Activated T-helper 1 cell treated with anti-CD3 and anti-CD28 coated beads, Interleukin-12 subunit alpha, Interleukin-12 subunit beta, Interleukin-2, Interleukin-4 antibody, amounts not matched to agents 30 ng/mL and 10 ng/mL and 1 ng/mL, durations not matched to agents 14 hours and 24 hours and 36 hours (primary cell): ENCODE results near the gene STAB2. TPM values are rescaled to one million over a fixed set of nuclear protein-coding genes. Genes with fewer than 3 reads are reported as not detected.

Source experiments
- DNase-seq: peaks from one replicate; pipeline ENCODE4 v3.0.0; 2021; ENCODE audit warnings: low spot score
- H3K27ac Mint-ChIP-seq: one replicate; pipeline ENCODE4 v1.8.0; 2021; ENCODE audit warnings: mild to moderate bottlenecking, mixed read lengths
- H3K27me3 Mint-ChIP-seq: one replicate; pipeline ENCODE4 v1.8.0; 2022; ENCODE audit warnings: mild to moderate bottlenecking, moderate library complexity, mixed read lengths; ENCODE audit not compliant: insufficient read depth
- H3K36me3 Mint-ChIP-seq: one replicate; pipeline ENCODE4 v1.8.0; 2021; ENCODE audit warnings: low read depth, mixed read lengths
- H3K4me1 Mint-ChIP-seq: one replicate; pipeline ENCODE4 v1.8.0; 2021; ENCODE audit warnings: low read depth, mixed read lengths
- H3K4me3 Mint-ChIP-seq: one replicate; pipeline ENCODE4 v1.8.0; 2021; ENCODE audit warnings: mild to moderate bottlenecking, moderate library complexity, mixed read lengths
- H3K9me3 Mint-ChIP-seq: one replicate; pipeline ENCODE4 v1.8.0; 2021; ENCODE audit warnings: mixed read lengths
- intact Hi-C: fragments of 100-400 bp; cut with micrococcal nuclease; formaldehyde crosslinking; loops from one replicate; pipeline ENCODE4 v1.15.1; 2024
- total RNA-seq: library from RNA; stranded (reverse); gene quantifications from 2 replicates; pipeline ENCODE4 v1.2.3, GENCODE V29; 2022

The STAB2 gene
- total RNA-seq, 1 donor from 2014 or later = not detected

DNA sequence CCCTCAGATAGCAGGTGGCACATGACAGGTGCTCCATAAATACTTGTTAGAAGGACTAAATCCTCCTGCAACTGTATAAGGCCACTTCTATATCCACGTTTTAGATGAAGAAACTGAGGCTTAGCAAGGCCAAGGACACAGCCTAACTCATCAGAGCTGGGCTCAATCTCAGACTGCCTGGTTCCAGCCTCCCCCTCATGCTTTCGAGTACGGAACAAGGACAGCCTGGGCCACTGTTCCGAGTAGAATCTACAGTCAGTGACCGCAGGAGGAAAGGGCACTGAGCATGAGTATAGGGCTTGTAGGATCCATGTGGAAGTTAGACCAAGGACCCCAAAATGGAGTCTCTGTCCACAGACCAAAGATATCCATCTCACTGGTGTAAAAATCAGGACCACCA lies 169.4 kb downstream of the STAB2 start:
- H3K36me3 Mint-ChIP-seq = no peaks in the 10 kb centered on the region
- intact Hi-C loops = no loop called here
- no peak for DNase-seq
- H3K4me1 Mint-ChIP-seq = no peaks in the 10 kb centered on the region
- H3K4me3 Mint-ChIP-seq = no peak overlapping the region
- peaks cover 2% of the 10 kb centered on the region for H3K27me3 Mint-ChIP-seq
- H3K9me3 Mint-ChIP-seq = no peaks in the 10 kb centered on the region
- no peak overlapping the region for H3K27ac Mint-ChIP-seq

DNA sequence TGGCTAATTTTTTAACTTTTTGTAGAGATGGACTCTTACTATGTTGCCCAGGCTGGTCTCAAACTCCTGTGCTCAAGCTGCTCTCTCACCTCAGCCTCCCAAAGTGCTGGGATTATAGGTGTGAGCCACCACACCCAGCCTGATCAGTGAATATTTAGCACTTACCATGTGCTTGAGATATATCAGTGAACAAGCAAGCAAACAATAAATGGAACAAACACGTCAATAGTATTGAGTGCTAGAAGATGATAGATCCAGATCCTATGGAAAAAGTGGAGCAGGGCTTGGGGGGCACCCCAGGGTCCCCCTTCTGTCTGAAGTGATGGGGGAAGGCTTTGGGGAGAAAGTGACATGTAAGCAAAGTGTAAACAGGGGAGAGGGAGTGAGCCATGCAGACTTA lies 170.2 kb downstream of the STAB2 start:
- Mint-ChIP-seq H3K4me3 (no peak overlapping the region), H3K27ac (no peak overlapping the region), H3K9me3 (no peaks in the 10 kb centered on the region), H3K27me3 (peaks cover under 1% of the 10 kb centered on the region), H3K4me1 (no peaks in the 10 kb centered on the region), H3K36me3 (no peaks in the 10 kb centered on the region)
- DNase-seq = no peak
- intact Hi-C loops = no loop called here

DNA sequence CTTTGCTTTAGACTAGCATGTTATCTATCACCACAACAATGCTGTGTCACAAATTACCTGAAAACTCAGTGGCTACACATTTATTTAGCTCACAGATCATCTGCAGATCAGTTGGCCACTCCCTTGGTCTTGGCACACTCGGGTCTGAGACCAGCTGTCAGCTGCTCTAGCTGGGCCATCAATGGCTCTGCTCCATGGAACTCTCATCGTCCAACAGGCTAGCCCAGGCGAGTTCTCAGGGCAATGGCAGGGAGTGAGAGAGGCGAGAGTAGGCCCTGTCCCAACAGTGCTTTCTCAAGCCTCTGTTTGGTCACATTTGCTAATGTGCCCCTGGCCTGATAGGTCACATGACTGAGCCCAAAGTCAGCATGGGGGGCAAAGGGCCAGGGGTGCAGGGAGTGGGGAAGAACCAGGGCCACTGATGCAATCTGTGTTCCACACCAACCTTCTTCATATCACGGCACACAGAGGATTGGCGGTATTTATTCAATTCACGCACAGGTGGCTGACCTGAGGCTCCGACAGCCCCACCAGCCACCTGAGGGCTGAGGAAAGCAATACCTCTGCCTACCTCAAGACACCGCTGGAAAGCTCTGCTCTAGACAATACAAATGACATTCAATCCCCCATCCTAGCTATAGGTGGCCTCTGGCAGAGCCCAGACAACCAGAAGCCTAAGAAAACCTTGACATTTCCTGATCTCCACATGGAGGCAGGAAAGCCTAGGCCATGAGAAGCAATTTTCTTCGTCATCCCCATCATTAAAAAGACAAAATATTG lies 171.4 kb downstream of the STAB2 start:
- DNase-seq = no peak
- intact Hi-C loops = no loop called here
- no peaks in the 10 kb centered on the region for H3K4me1 Mint-ChIP-seq
- H3K27ac Mint-ChIP-seq = no peak overlapping the region
- no peaks in the 10 kb centered on the region for H3K9me3 Mint-ChIP-seq
- H3K27me3 Mint-ChIP-seq = no peaks in the 10 kb centered on the region
- no peak overlapping the region for H3K4me3 Mint-ChIP-seq
- no peaks in the 10 kb centered on the region for H3K36me3 Mint-ChIP-seq

DNA sequence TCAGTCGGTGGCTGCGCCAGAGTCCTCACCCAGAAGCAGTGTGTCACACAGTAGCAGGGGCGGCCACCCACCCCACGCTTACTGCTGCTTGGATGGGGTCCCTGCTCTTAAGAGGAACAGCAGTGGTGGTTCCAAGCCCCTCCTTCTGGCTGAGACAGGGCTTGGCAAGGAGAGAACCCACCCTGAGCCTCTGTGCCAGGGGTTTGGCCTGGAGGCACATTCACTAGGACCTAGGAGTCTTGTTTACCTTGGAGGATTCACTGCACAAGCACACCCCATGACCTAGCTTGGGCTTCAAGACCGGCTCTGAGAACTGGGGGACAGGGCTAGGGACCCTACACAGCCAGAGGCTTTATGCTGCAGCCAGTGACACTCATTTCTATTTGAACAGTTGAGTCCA lies 175.4 kb downstream of the STAB2 start:
- DNase-seq = no peak
- Mint-ChIP-seq H3K27me3 (no peaks in the 10 kb centered on the region), H3K36me3 (peaks cover 2% of the 10 kb centered on the region), H3K4me3 (no peak overlapping the region), H3K27ac (no peak overlapping the region), H3K9me3 (no peaks in the 10 kb centered on the region), H3K4me1 (no peaks in the 10 kb centered on the region)
- intact Hi-C loops = no loop called here

DNA sequence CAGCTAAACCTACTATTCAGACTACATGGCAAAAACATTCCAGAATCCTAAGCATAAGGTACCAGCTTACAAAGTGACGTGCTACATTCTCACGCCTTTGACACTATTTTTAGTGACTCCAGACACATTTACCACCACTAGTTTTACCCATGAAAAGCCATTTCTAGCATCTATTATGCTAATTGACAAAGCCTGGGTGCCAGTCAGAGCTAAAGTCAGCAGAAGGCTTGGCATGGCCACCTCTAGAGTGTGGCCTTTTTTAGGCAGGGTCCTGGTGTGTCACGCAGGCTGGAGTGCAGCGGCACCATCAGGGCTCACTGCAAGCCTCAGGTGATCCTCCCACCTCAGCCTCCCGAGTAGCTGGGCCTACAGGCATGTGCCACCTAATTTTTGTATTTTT lies 178.2 kb downstream of the STAB2 start:
- no peak overlapping the region for H3K27ac Mint-ChIP-seq
- DNase-seq = no peak
- no peak overlapping the region for H3K4me3 Mint-ChIP-seq
- peaks cover 2% of the 10 kb centered on the region for H3K36me3 Mint-ChIP-seq
- intact Hi-C loops = no loop called here
- H3K9me3 Mint-ChIP-seq = no peaks in the 10 kb centered on the region
- no peaks in the 10 kb centered on the region for H3K27me3 Mint-ChIP-seq
- H3K4me1 Mint-ChIP-seq = no peaks in the 10 kb centered on the region

DNA sequence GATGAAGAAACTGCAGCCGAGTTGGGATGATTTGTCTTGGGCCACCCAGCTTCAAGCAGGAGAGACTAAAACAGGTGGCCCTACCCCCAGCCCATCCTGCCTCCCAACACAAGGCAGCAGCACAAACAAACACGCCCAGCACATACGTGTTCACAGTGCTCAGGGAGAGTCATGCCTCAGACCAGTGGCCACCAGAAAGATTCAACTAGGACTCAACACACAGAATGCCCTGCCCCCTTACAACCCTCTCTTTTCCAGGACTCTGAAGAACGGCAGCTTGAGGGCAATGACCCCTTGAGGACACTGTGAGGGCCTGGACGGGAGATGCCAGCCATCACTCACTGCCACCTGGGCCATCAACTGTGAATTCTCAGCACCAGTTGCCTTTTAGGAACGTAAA lies 179.0 kb downstream of the STAB2 start:
- intact Hi-C loops = no loop called here
- peaks cover 2% of the 10 kb centered on the region for H3K36me3 Mint-ChIP-seq
- H3K4me3 Mint-ChIP-seq = no peak overlapping the region
- H3K27me3 Mint-ChIP-seq = no peaks in the 10 kb centered on the region
- H3K27ac Mint-ChIP-seq = no peak overlapping the region
- no peaks in the 10 kb centered on the region for H3K4me1 Mint-ChIP-seq
- DNase-seq = no peak
- H3K9me3 Mint-ChIP-seq = no peaks in the 10 kb centered on the region

DNA sequence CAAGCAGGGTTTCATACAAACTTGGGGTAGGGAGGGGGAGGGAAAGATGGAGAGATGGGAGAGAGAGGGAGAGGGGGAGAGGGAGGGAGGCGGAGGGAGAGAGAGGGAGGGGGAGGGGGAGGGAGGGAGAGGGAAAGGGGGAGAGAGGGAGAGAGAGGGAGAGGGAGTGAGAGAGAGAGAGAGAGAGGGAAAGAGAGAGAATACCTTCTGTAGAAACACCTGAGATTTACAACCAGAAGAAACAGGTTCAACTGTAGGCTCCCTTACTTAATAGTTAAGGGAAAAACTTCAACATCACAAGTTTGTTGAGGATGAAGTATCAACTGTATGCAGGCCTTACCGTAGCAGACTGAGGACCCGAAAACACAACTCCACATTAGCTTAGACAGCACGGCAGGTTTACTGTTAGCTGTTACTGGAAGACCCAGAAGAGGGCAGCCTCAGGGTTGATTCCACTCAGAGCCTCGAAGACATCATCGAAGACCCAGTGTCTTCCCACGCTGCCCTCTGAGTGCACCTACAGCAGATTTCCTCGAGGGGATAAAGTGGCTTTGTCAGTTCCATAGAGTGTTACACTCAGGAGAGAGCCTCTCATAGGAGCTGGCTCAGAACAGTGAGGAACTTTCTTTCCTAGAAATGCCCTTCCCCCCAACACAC lies 181.5 kb downstream of the STAB2 start:
- intact Hi-C loops = no loop called here
- Mint-ChIP-seq H3K9me3 (no peaks in the 10 kb centered on the region), H3K4me3 (no peak overlapping the region), H3K4me1 (no peaks in the 10 kb centered on the region), H3K27me3 (no peaks in the 10 kb centered on the region), H3K36me3 (peaks cover 2% of the 10 kb centered on the region), H3K27ac (no peak overlapping the region)
- no peak for DNase-seq

DNA sequence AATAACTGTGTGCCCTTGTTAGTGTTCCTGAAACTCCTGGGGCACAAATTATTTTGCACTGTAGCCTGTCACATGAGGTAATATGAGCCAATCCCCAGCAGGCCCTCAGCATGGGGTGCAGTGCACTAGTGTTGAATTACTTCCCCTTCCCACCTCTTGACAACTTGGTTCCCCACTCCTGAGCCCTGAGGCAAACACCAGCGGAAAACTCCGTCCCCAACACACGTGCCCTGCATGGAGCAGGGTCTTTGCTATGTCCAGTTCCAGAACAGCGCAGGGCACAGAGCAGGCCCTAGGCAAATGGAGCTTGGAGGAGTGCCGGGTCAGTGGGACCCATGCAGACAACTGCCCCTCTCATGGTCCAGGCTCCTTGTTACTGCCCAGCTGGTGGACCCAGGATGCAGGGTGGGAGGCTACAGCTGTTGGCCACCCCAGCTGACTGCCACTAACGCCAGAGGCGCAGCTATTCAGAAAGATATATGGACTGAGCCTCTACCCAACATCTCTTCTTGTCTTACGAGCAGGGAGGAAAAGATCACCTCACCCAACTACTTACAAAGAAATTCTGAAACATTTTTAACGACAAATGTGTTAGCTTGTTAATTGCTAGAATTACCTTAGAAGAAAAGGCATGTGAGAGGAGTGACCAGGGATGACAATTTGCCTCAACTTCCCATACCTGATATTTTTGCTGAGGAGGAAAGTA lies 182.3 kb downstream of the STAB2 start:
- no peak overlapping the region for H3K27ac Mint-ChIP-seq
- H3K36me3 Mint-ChIP-seq = peaks cover 2% of the 10 kb centered on the region
- no peaks in the 10 kb centered on the region for H3K9me3 Mint-ChIP-seq
- no peak for DNase-seq
- H3K4me3 Mint-ChIP-seq = no peak overlapping the region
- no peaks in the 10 kb centered on the region for H3K27me3 Mint-ChIP-seq
- no peaks in the 10 kb centered on the region for H3K4me1 Mint-ChIP-seq
- intact Hi-C loops = no loop called here

DNA sequence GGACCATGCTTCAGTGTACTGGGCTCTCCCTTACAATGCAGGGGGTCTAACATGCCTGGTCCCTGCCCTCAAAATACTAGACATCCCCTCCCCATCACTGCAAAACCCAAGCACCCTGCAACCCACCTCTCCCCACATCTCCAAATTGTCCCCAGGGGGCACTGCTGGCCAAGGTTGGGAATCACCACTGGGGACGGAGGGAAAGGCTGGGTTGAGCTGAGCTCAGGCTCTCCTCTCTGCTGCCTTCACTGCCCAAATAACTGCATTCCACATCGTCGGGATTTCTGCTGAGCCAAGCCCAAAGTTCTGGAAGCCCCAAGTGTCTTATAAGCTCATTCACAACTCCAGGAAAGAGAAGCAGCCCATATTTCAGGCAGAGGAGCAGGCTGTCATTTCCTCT lies 184.4 kb downstream of the STAB2 start:
- no peak overlapping the region for H3K4me3 Mint-ChIP-seq
- no peaks in the 10 kb centered on the region for H3K9me3 Mint-ChIP-seq
- H3K27ac Mint-ChIP-seq = no peak overlapping the region
- no peak for DNase-seq
- no peaks in the 10 kb centered on the region for H3K4me1 Mint-ChIP-seq
- intact Hi-C loops = no loop called here
- peaks cover under 1% of the 10 kb centered on the region for H3K36me3 Mint-ChIP-seq
- no peaks in the 10 kb centered on the region for H3K27me3 Mint-ChIP-seq

DNA sequence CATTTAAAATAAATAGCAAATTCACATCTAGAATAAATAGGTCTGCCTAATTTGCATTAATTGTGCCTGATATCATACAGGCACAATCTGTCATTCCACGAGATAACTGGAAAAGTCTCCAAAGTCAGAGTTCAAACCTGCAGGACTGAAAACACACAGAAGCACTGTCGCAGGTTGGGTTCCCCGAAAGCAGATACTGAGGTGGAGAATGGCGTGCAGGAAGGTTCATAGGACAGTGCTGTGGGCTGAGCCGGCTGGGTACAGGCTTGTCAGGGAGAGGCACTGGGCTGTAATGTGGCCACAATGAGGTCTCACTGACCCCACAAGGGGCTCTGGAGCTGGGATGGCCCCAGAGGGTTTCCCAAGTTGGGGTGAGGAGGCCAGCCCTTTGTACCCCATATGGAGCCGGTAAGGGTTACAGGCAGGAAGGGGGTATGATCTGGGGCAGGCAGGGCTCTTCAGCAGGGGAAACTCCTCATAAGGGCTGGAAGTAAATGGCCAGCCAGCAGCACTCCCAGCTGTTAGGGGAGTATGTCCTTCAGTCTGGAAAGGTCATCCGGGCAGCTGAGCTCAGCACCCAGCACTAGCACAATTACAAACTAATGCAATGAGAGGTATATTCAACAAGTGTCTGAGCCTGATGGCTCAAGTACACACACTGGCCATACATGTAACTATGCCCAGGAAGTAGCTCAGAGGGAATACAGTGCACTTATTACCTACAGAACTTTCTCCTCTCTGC lies 185.5 kb downstream of the STAB2 start:
- Mint-ChIP-seq H3K4me1 (no peaks in the 10 kb centered on the region), H3K36me3 (no peaks in the 10 kb centered on the region), H3K27ac (no peak overlapping the region), H3K4me3 (no peak overlapping the region), H3K9me3 (no peaks in the 10 kb centered on the region), H3K27me3 (no peaks in the 10 kb centered on the region)
- intact Hi-C loops = no loop called here
- DNase-seq = no peak

DNA sequence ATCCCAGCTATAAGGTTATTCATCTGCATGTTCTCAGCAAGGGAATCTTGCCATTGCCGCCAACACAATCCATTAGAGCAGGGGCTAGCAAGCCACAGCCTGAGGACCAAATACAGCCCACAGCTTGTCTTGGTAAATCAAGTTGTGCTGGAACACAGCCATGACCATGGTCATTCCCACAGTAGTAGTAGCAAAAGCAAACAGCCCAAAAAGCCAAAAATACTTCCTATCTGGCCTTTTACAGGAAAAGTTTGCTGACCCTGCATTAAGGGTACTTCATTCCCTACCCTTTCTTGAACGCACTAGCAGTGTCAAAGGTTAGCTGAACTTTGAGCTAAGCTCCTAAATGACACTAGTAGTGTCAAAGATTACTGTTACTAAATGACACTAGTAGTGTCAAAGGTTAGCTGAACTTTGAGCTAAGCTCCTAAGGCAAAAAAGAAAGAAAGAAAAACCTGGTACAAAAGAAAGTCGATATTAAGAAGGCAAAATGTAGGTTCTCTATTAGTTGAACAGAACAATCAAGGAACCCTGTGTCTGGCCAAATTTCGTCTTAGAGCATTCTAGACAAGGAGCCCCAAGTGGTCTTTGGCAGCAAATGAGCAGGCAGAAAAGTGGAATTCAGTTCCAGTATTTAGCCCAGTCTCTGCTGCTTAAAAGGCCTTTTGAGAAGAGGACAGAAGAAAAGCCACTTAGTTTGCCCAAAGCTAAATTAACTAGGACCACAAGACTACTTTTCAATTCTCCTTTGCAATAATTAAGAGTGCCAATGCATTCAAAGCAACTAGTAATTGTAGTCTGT lies 186.2 kb downstream of the STAB2 start:
- intact Hi-C loops = no loop called here
- H3K4me3 Mint-ChIP-seq = no peak overlapping the region
- DNase-seq = no peak
- no peaks in the 10 kb centered on the region for H3K4me1 Mint-ChIP-seq
- no peaks in the 10 kb centered on the region for H3K9me3 Mint-ChIP-seq
- no peak overlapping the region for H3K27ac Mint-ChIP-seq
- no peaks in the 10 kb centered on the region for H3K36me3 Mint-ChIP-seq
- no peaks in the 10 kb centered on the region for H3K27me3 Mint-ChIP-seq

DNA sequence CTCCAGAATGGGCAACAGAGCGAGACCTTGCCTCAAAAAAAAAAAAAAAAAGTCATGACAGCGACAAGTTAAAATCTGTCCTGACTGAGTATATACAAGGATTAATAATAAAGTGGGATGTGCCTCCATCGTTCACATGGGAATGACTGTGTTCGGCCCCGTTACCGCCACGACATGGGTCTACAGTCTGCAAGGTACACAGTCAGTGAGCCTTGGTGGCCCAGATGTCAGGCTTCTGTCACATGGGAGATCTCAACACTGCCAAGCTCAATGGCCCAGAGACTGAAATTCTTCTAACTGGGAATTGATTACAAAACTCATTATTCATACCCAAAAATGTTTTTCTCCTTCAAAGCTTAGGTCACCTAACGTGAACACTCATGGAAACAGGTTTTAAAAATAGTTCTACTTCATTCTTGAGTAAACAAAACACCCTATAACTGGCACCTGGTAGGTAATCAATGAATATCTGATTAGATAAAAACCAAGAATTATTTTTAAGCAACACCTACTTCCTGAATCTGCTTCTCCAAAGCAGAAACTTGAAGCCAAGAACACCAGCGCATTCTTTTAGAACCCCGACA lies 188.0 kb downstream of the STAB2 start:
- DNase-seq = no peak
- no peak overlapping the region for H3K27ac Mint-ChIP-seq
- H3K36me3 Mint-ChIP-seq = peaks cover 6% of the 10 kb centered on the region
- H3K27me3 Mint-ChIP-seq = no peaks in the 10 kb centered on the region
- no peak overlapping the region for H3K4me3 Mint-ChIP-seq
- no peaks in the 10 kb centered on the region for H3K9me3 Mint-ChIP-seq
- intact Hi-C loops = no loop called here
- no peaks in the 10 kb centered on the region for H3K4me1 Mint-ChIP-seq
